ENCODE data around the gene SF1. TPM values are rescaled to one million over a fixed set of nuclear protein-coding genes. Genes with fewer than 3 reads are reported as not detected.

Gene SF1
- total RNA-seq, 1 donor from 2014 or later, result 102 TPM

DNA sequence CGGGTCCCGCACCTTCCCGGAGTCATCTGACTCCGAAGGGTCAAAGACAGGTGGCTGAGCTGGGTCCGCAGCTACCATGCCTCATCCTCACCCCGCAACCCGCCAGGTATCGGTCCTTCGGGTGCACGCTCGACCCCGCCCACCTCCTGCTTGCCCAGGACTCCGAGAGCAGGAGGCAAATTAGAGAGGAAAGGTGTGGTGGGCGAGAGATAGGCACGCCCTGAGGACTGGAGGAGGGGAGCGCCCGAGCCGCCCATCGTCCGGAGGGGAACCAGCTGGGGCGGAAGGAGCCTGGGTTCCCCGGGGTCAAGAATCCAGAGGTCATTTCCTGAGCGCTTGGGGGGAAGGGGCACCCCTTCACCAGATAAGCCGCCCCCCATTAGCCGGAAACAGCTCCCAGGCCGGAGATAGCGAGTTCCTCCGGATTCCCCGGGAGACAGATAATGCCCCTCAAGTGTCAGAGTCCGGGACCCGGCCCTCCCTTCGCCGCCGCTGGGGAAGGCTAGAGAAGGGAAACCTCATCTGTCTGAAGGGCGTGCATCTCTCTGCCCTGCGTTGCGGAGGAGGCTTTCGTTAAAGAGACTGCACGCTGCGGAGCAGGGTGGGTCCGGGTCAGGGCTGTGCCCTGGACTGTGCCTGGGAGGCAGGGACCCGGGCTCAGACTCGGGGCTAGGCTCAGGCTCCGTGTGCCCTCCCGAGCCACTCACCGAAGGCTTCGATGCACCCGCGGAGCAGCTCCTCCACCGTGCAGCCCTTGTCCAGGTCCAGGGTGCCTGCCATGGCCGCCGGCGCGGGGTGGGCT is 36.1 kb downstream of the SF1 start:
- Histone ChIP-seq H3K27me3 (ENCODE audit: control insufficient read depth in 3 of 3, insufficient read depth in 3 of 3, low read length in 3 of 3) (no peaks in the 10 kb centered on the region), H3K4me3 (ENCODE audit: low read length in 3 of 3) (peak overlapping the region; percentile 64 to 87 (median 83)), H3K36me3 (ENCODE audit: control insufficient read depth in 3 of 3, insufficient read depth in 3 of 3, low read length in 3 of 3) (peaks cover 7 to 8% (median 7%) of the 10 kb centered on the region in 3 donors), H3K9ac (ENCODE audit: low read depth in 1 of 3, low read length in 3 of 3) (peak overlapping the region; percentile 59 to 85 (median 77)), H3K4me1 (ENCODE audit: control insufficient read depth in 3 of 3, insufficient read depth in 3 of 3, low read length in 3 of 3) (peaks cover 31 to 49% (median 46%) of the 10 kb centered on the region in 3 donors), H3K27ac (ENCODE audit: low read depth, low read length) (peak overlapping the region; percentile 78), H3K9me3 (ENCODE audit: control insufficient read depth in 3 of 3, low read length in 3 of 3) (no peaks in the 10 kb centered on the region)

DNA sequence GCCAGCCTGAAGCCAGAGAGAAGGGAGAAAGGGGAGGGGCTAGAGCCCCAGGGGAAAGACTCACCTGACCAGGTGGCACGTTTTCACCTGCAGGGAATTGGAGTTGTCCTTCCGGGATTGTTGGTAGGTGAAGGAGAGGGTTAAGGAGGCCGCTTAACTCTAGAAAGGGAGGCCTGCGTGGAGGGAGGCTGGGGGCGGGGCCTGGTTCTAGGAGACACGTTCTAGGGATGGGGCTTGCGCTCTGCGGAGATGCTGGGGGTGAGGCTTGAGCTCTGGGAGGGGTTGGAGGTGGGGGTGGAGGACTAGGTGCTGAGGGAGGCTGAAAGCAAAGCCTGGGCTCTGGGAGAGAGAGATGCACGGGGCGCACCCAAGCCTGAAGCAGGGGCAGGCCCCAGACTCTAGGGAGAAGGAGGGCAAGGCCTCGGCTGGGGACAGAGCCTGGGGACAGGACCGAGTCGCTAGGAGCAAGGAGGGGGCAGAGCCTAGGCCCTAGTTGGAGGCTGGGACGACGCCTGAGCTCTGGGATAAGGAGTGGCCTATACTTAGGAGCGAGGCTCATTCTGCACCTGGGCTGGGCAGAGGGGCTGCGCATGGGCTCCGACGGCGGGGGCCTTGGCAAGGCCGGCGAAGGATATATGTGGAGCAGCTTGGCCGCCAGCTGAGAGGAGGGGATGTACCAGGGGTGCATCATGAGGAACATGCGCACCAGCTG is 36.8 kb downstream of the SF1 start:
- H3K9me3 ChIP-seq (ENCODE audit: control insufficient read depth in 3 of 3, low read length in 3 of 3), result no peaks in the 10 kb centered on the region
- H3K9ac ChIP-seq (ENCODE audit: low read depth in 1 of 3, low read length in 3 of 3), result peak overlapping the region in 2 of 3 donors; percentile 14 to 85
- peak overlapping the region; percentile 64 to 87 (median 83) for H3K4me3 ChIP-seq (ENCODE audit: low read length in 3 of 3)
- peak overlapping the region; percentile 78 for H3K27ac ChIP-seq (ENCODE audit: low read depth, low read length)
- no peaks in the 10 kb centered on the region for H3K27me3 ChIP-seq (ENCODE audit: control insufficient read depth in 3 of 3, insufficient read depth in 3 of 3, low read length in 3 of 3)
- peaks cover 23 to 43% (median 38%) of the 10 kb centered on the region in 3 donors for H3K4me1 ChIP-seq (ENCODE audit: control insufficient read depth in 3 of 3, insufficient read depth in 3 of 3, low read length in 3 of 3)
- H3K36me3 ChIP-seq (ENCODE audit: control insufficient read depth in 3 of 3, insufficient read depth in 3 of 3, low read length in 3 of 3), result peaks cover 0 to 3% (median under 1%) of the 10 kb centered on the region in 3 donors

DNA sequence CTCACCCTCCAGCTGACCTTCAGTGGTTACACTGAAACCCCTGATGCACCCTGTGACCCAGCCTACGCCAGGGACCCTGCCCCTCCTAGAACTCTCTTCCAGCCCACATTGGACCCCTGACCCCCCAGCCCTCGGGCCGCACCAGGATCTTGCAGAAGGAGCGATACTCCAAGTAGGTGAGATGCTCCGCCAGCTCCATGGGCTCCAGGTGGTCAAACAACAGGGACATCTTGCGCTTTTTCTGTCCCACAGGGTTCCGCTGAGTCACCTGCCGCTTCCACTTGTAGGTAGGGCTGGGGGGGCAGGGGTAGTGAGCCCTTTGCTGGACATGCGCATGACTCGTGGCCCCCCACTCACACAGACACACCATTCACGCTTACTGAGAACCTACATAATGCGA is 38.5 kb downstream of the SF1 start:
- H3K36me3 ChIP-seq (ENCODE audit: control insufficient read depth in 3 of 3, insufficient read depth in 3 of 3, low read length in 3 of 3), result peaks cover 0 to 6% (median 3%) of the 10 kb centered on the region in 3 donors
- H3K4me3 ChIP-seq (ENCODE audit: low read length in 3 of 3), result no peak overlapping the region
- no peak overlapping the region for H3K9ac ChIP-seq (ENCODE audit: low read depth in 1 of 3, low read length in 3 of 3)
- no peaks in the 10 kb centered on the region for H3K9me3 ChIP-seq (ENCODE audit: control insufficient read depth in 3 of 3, low read length in 3 of 3)
- H3K4me1 ChIP-seq (ENCODE audit: control insufficient read depth in 3 of 3, insufficient read depth in 3 of 3, low read length in 3 of 3), result peaks cover 21 to 41% (median 29%) of the 10 kb centered on the region in 3 donors
- no peak overlapping the region for H3K27ac ChIP-seq (ENCODE audit: low read depth, low read length)
- no peaks in the 10 kb centered on the region for H3K27me3 ChIP-seq (ENCODE audit: control insufficient read depth in 3 of 3, insufficient read depth in 3 of 3, low read length in 3 of 3)

DNA sequence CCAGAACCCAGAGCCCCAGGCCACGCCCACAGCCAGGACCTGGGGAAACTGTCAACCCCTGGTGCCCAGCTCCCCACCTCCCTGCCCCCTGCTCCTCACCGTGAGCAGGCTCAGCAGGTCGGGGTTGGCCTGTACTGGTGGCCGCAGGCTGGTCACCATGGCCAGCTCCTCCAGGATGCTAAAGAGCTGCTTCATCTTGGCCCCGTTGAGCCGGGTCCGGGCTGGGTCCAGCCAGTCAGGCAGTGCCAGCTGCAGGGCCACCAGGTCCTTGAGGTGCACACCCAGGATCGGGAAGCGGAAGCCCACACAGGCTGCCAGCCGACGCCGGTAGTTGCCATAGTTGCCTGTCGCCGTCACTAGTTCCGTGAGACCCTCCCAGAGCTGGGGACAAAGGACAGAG is 41.7 kb downstream of the SF1 start:
- Histone ChIP-seq H3K9me3 (ENCODE audit: control insufficient read depth in 3 of 3, low read length in 3 of 3) (no peaks in the 10 kb centered on the region), H3K9ac (ENCODE audit: low read depth in 1 of 3, low read length in 3 of 3) (no peak overlapping the region), H3K27me3 (ENCODE audit: control insufficient read depth in 3 of 3, insufficient read depth in 3 of 3, low read length in 3 of 3) (no peaks in the 10 kb centered on the region), H3K27ac (ENCODE audit: low read depth, low read length) (no peak overlapping the region), H3K36me3 (ENCODE audit: control insufficient read depth in 3 of 3, insufficient read depth in 3 of 3, low read length in 3 of 3) (peaks cover 0 to 6% (median 3%) of the 10 kb centered on the region in 3 donors), H3K4me3 (ENCODE audit: low read length in 3 of 3) (no peak overlapping the region), H3K4me1 (ENCODE audit: control insufficient read depth in 3 of 3, insufficient read depth in 3 of 3, low read length in 3 of 3) (peaks cover 6 to 16% (median 6%) of the 10 kb centered on the region in 3 donors)

DNA sequence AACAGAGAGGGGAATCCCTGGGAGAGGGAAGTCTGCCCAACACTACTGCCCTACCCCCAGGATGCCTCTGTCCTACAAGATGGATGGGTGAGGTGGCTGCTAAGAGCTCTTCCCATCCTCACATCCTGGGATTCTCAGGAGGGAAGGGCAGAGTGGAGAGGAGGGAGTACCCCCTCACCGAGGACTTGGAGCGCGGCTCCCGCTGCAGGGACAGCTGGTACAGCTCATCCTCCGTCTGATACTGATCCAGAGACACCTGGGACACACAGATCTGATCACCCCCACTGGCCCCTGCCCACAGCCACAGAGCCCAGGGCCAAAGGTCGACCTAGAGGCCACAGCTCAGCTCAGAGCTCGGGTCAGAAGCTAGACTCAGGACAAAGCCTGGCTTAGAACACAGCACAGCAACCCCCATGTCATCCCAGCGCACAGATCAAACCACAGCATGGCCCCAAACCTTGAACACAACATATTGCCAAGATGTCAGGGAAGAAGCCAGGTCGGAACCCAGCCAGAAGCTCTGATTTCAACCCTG is 42.5 kb downstream of the SF1 start:
- Histone ChIP-seq H3K36me3 (ENCODE audit: control insufficient read depth in 3 of 3, insufficient read depth in 3 of 3, low read length in 3 of 3) (peaks cover 0 to 8% (median 3%) of the 10 kb centered on the region in 3 donors), H3K27me3 (ENCODE audit: control insufficient read depth in 3 of 3, insufficient read depth in 3 of 3, low read length in 3 of 3) (no peaks in the 10 kb centered on the region), H3K4me1 (ENCODE audit: control insufficient read depth in 3 of 3, insufficient read depth in 3 of 3, low read length in 3 of 3) (peaks cover 5 to 16% (median 6%) of the 10 kb centered on the region in 3 donors), H3K4me3 (ENCODE audit: low read length in 3 of 3) (no peak overlapping the region), H3K9ac (ENCODE audit: low read depth in 1 of 3, low read length in 3 of 3) (no peak overlapping the region), H3K27ac (ENCODE audit: low read depth, low read length) (no peak overlapping the region), H3K9me3 (ENCODE audit: control insufficient read depth in 3 of 3, low read length in 3 of 3) (no peaks in the 10 kb centered on the region)

DNA sequence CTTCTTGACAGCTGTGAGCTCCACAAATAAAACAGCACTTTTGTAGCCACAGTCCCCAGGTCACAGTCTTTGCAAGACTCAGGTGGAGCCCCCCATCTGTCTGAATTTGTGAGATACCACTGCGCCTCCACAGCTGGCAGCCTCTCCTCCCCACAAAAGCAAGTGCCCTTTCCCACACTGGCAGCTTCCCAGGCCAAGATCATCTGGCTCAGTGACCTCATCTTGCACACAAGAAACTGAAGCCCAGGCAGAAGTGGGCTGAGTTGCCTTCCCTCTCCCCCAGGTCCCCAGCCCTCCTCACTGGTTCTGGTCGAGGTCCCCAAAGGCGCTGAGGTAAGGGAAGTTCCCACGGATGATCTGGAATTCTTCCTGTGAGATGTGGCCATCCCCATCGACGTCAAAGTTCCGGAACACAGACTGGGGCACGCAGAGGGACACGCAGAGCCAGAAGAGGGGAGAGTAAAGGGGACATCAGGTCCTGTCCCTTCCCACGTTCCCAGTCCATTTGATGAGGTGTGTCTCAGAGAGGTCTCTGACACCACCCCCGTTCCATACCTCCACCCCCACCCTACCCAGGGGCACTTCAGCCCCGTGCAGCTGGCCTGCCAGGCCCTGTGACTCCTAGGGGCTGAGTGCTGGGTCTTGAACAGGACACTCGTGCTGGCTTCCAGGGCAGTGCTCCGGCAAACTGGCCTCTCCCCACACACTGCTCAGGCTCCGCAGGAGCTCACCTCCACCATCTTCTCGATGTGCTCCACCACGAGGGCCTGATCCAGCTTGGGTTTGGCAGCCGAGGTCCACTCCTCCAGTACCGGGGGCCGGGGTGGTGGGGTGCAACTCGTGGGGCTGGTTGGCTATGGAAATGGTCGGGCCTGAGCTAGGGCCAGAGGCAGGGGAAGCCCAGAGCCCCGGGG is 43.3 kb downstream of the SF1 start:
- Histone ChIP-seq H3K27me3 (ENCODE audit: control insufficient read depth in 3 of 3, insufficient read depth in 3 of 3, low read length in 3 of 3) (no peaks in the 10 kb centered on the region), H3K27ac (ENCODE audit: low read depth, low read length) (no peak overlapping the region), H3K9ac (ENCODE audit: low read depth in 1 of 3, low read length in 3 of 3) (no peak overlapping the region), H3K9me3 (ENCODE audit: control insufficient read depth in 3 of 3, low read length in 3 of 3) (no peaks in the 10 kb centered on the region), H3K4me3 (ENCODE audit: low read length in 3 of 3) (no peak overlapping the region), H3K4me1 (ENCODE audit: control insufficient read depth in 3 of 3, insufficient read depth in 3 of 3, low read length in 3 of 3) (peaks cover 5 to 16% (median 6%) of the 10 kb centered on the region in 3 donors), H3K36me3 (ENCODE audit: control insufficient read depth in 3 of 3, insufficient read depth in 3 of 3, low read length in 3 of 3) (peaks cover 3 to 9% (median 3%) of the 10 kb centered on the region in 3 donors)

DNA sequence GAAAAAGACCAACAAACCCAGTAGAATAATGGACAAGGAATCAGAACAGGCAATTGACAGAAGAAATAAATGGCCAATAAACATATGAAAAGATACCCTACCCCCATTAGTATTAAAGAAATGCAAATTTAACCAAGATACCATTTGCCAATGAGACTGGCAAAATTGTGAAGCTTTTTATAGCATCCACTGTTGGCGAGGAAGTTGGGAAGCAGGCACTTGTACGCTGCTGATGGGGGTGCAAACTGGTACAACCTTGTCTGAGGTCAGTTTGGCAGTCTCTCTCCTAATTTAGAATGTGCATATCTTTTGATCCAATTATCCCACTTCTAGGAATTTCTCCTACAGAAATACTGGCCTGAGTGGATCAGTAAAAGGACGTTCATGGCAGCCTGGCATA is 46.7 kb downstream of the SF1 start:
- Histone ChIP-seq H3K4me3 (ENCODE audit: low read length in 3 of 3) (no peak overlapping the region), H3K27me3 (ENCODE audit: control insufficient read depth in 3 of 3, insufficient read depth in 3 of 3, low read length in 3 of 3) (no peaks in the 10 kb centered on the region), H3K36me3 (ENCODE audit: control insufficient read depth in 3 of 3, insufficient read depth in 3 of 3, low read length in 3 of 3) (peaks cover 3 to 9% (median 6%) of the 10 kb centered on the region in 3 donors), H3K27ac (ENCODE audit: low read depth, low read length) (no peak overlapping the region), H3K9ac (ENCODE audit: low read depth in 1 of 3, low read length in 3 of 3) (no peak overlapping the region), H3K9me3 (ENCODE audit: control insufficient read depth in 3 of 3, low read length in 3 of 3) (no peaks in the 10 kb centered on the region), H3K4me1 (ENCODE audit: control insufficient read depth in 3 of 3, insufficient read depth in 3 of 3, low read length in 3 of 3) (peaks cover 5 to 15% (median 6%) of the 10 kb centered on the region in 3 donors)

DNA sequence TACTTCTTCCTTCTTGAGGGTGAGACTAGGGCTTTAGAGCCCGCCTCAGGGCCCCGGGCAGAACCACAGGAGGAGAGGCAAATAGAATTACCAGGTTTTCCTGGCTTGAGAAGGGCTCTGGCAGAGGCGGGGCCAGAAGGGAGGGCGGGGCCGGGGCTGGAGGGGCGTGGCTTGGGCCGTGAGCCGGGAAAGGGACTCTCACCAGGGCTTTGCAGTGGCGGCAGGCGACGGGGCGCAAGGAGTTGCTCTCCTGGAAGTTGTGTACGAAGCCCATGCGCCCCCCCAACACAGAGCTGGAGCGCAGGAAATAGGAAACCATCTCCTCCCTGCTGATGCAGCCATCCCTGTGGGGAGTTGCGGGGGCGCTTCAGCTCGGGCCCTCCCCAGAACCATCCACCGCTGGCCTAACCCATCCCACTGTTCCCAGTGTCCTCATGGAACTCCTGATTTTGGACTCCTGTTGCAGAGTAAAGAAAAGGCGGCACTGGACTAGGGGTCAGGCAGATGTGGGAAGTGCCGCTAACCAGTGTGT is 48.4 kb downstream of the SF1 start:
- Histone ChIP-seq H3K27ac (ENCODE audit: low read depth, low read length) (no peak overlapping the region), H3K9me3 (ENCODE audit: control insufficient read depth in 3 of 3, low read length in 3 of 3) (no peaks in the 10 kb centered on the region), H3K27me3 (ENCODE audit: control insufficient read depth in 3 of 3, insufficient read depth in 3 of 3, low read length in 3 of 3) (no peaks in the 10 kb centered on the region), H3K4me1 (ENCODE audit: control insufficient read depth in 3 of 3, insufficient read depth in 3 of 3, low read length in 3 of 3) (peaks cover 0 to 3% (median 0%) of the 10 kb centered on the region in 3 donors), H3K4me3 (ENCODE audit: low read length in 3 of 3) (no peak overlapping the region), H3K36me3 (ENCODE audit: control insufficient read depth in 3 of 3, insufficient read depth in 3 of 3, low read length in 3 of 3) (peaks cover 3% of the 10 kb centered on the region in 3 donors), H3K9ac (ENCODE audit: low read depth in 1 of 3, low read length in 3 of 3) (no peak overlapping the region)

DNA sequence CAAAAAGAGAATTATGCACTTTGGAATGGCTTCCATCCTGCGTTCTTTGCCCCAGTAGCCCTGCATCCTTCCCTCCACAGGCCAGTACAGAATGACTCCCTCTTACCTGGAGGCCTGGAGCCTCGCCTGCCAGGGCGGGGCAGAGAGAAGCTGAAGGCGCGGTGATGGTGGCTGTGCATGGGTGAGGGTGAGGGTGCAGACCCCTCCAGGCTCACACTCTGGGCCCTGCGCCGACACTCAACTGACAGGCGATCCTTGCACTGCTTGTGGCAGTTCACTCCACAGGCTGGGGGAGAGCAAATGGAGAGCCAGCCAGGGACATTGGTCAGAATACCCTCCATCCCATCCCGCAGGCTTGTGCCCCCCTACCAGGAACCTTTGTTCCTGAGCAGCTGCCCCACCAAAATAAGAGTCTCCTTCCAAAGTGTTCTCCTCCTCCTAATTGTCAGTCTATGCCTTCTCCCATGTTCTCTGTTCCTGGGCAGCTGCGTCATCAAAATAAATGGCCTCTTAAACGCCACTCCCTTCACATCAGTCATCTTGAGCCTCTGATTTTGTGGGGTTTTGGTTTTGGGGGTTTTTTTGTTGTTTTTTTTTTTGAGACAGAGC is 49.5 kb downstream of the SF1 start:
- Histone ChIP-seq H3K27ac (ENCODE audit: low read depth, low read length) (no peak overlapping the region), H3K9ac (ENCODE audit: low read depth in 1 of 3, low read length in 3 of 3) (no peak overlapping the region), H3K4me1 (ENCODE audit: control insufficient read depth in 3 of 3, insufficient read depth in 3 of 3, low read length in 3 of 3) (no peaks in the 10 kb centered on the region), H3K4me3 (ENCODE audit: low read length in 3 of 3) (no peak overlapping the region), H3K27me3 (ENCODE audit: control insufficient read depth in 3 of 3, insufficient read depth in 3 of 3, low read length in 3 of 3) (no peaks in the 10 kb centered on the region), H3K36me3 (ENCODE audit: control insufficient read depth in 3 of 3, insufficient read depth in 3 of 3, low read length in 3 of 3) (peaks cover 3% of the 10 kb centered on the region in 3 donors), H3K9me3 (ENCODE audit: control insufficient read depth in 3 of 3, low read length in 3 of 3) (no peaks in the 10 kb centered on the region)

Data from skeletal muscle tissue (tissue), 4 donors.